Glutamatergic neuron (in vitro differentiated cells): ENCODE measurements around the gene FOXO3. TPM values are rescaled to one million over a fixed set of nuclear protein-coding genes. Genes with fewer than 3 reads are reported as not detected.
"Not testable (repeated sequence)": the region's sequence is repeated elsewhere in the genome, so short reads cannot be mapped to it uniquely, and the experiment has no call there.

ENCODE experiments used
- DNase-seq: peaks from one replicate; pipeline ENCODE4 v3.0.0; 2022
- H3K27ac Mint-ChIP-seq: one replicate; pipeline ENCODE4 v1.8.0; 2020; ENCODE audit warnings: mild to moderate bottlenecking, mixed read lengths, inconsistent platforms; ENCODE audit not compliant: unreplicated experiment
- H3K27me3 Mint-ChIP-seq: one replicate; pipeline ENCODE4 v1.8.0; 2020; ENCODE audit warnings: mild to moderate bottlenecking, moderate library complexity, mixed read lengths, inconsistent platforms; ENCODE audit not compliant: unreplicated experiment
- H3K36me3 Mint-ChIP-seq: one replicate; pipeline ENCODE4 v1.8.0; 2020; ENCODE audit warnings: mild to moderate bottlenecking, mixed read lengths, inconsistent platforms; ENCODE audit not compliant: unreplicated experiment
- H3K4me1 Mint-ChIP-seq: one replicate; pipeline ENCODE4 v1.8.0; 2020; ENCODE audit warnings: mild to moderate bottlenecking, low read depth, mixed read lengths, inconsistent platforms; ENCODE audit not compliant: unreplicated experiment
- H3K4me3 Mint-ChIP-seq: one replicate; pipeline ENCODE4 v1.8.0; 2020; ENCODE audit warnings: mild to moderate bottlenecking, mixed read lengths, inconsistent platforms; ENCODE audit not compliant: unreplicated experiment
- H3K9me3 Mint-ChIP-seq: one replicate; pipeline ENCODE4 v1.8.0; 2020; ENCODE audit warnings: mild to moderate bottlenecking, moderate library complexity, mixed read lengths, inconsistent platforms; ENCODE audit not compliant: unreplicated experiment
- total RNA-seq: library from RNA; stranded (reverse); fragmentation: NEBNext Ultra II Directional; extraction: Animal tissue kit (Norgen Biotek cat#: 25700); gene quantifications from one replicate; pipeline ENCODE4 v1.2.1, GENCODE V29; 2021; ENCODE audit not compliant: unreplicated experiment
- TF ChIP-seq, protein P1 (sequence below): fragments of 200-600 bp; sonication (generic); IDR thresholded peaks from one replicate; pipeline ENCODE4 v1.5.0; 2021; ENCODE audit not compliant: partially characterized antibody, unreplicated experiment

The FOXO3 gene
- total RNA-seq, 1 donor from 2014 or later = 30.3 TPM

DNA sequence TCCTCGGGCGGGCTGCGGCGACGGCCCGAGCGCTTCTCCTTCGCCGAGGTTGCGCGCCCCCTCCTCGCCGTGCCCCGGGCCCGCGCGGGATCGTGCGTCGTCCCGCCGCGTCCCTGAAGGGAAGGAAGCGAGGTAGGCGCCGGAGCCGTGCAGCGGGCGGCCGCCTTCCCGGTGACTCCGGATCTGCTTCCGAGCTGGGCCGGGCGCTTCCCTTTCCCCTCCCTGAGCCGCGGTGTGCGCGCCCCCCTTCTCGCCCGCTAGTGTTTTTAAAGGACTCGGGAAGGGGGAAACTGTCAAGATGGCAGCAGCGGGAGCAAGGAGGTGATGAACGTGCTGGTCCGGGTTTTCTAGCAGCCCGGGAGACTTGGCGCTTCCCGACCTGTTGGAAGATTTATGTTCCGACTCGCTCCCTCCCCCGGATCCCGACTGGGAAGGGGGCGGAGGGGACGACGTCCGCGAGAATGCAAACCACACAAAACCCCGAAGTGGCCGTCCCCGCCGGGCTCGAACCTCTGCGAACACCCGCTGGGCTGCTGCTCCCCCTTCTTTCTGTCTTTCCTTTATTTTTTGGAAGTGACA, 744 bp upstream of the FOXO3 start:
- DNase-seq = peak; percentile 73
- peak overlapping the region; percentile 85 for H3K4me3 Mint-ChIP-seq
- H3K4me1 Mint-ChIP-seq = peaks cover 21% of the 10 kb centered on the region
- H3K36me3 Mint-ChIP-seq = peaks cover 7% of the 10 kb centered on the region
- H3K27me3 Mint-ChIP-seq = peaks cover 24% of the 10 kb centered on the region
- TF ChIP-seq, protein P1, sequence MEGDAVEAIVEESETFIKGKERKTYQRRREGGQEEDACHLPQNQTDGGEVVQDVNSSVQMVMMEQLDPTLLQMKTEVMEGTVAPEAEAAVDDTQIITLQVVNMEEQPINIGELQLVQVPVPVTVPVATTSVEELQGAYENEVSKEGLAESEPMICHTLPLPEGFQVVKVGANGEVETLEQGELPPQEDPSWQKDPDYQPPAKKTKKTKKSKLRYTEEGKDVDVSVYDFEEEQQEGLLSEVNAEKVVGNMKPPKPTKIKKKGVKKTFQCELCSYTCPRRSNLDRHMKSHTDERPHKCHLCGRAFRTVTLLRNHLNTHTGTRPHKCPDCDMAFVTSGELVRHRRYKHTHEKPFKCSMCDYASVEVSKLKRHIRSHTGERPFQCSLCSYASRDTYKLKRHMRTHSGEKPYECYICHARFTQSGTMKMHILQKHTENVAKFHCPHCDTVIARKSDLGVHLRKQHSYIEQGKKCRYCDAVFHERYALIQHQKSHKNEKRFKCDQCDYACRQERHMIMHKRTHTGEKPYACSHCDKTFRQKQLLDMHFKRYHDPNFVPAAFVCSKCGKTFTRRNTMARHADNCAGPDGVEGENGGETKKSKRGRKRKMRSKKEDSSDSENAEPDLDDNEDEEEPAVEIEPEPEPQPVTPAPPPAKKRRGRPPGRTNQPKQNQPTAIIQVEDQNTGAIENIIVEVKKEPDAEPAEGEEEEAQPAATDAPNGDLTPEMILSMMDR = no peak
- peak overlapping the region; percentile 66 for H3K27ac Mint-ChIP-seq
- peaks cover 18% of the 10 kb centered on the region for H3K9me3 Mint-ChIP-seq

DNA sequence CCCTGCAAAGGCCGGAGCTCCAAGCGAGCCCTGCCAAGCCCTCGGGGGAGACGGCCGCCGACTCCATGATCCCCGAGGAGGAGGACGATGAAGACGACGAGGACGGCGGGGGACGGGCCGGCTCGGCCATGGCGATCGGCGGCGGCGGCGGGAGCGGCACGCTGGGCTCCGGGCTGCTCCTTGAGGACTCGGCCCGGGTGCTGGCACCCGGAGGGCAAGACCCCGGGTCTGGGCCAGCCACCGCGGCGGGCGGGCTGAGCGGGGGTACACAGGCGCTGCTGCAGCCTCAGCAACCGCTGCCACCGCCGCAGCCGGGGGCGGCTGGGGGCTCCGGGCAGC, 561 bp downstream of the FOXO3 start:
- H3K4me3 Mint-ChIP-seq, H3K36me3 Mint-ChIP-seq, H3K27ac Mint-ChIP-seq: not testable (repeated sequence)
- Mint-ChIP-seq H3K4me1 (peaks cover 23% of the 10 kb centered on the region), H3K9me3 (peaks cover 18% of the 10 kb centered on the region), H3K27me3 (peaks cover 24% of the 10 kb centered on the region)
- peak; percentile 36 for DNase-seq

DNA sequence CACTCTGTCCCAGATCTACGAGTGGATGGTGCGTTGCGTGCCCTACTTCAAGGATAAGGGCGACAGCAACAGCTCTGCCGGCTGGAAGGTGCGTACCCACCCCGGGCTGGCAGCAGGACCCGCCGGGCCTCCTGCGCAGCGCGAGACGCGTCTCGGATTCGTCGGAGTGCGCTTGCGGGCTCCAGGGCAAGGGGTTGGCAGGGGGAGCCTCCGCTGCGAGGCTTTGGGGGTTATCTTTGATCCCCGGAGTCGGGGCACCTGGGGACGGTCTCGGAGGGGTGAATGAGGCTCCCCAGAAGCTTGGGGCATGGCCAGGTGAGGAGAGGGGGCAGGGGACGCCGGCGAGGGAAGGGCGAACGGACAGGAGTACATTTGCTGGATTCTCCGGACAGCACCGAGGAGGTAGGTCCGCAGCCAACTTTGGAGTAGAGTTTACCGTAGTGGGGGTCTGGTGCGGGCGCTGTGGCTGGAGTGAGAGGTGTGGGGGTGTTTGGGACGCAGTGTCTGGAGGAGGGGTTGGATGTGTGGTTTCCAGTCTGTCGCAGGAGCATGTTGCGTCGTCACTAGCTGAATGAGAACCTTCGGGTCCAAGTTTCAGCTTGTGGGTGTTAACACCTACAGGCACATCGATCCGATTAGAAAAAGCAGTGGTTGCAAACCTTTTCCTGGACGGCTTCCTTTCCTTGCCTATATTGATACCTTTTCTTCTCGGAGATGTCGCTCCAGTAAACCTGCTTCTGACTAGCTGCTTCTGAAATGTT, 1.2 kb downstream of the FOXO3 start:
- Mint-ChIP-seq H3K27ac (peak overlapping the region; percentile 73), H3K27me3 (peaks cover 20% of the 10 kb centered on the region), H3K36me3 (peaks cover 7% of the 10 kb centered on the region), H3K4me1 (peaks cover 19% of the 10 kb centered on the region), H3K9me3 (peaks cover 18% of the 10 kb centered on the region), H3K4me3 (peak overlapping the region; percentile 93)
- DNase-seq = peak; percentile 43
- TF ChIP-seq, protein P1 = no peak

DNA sequence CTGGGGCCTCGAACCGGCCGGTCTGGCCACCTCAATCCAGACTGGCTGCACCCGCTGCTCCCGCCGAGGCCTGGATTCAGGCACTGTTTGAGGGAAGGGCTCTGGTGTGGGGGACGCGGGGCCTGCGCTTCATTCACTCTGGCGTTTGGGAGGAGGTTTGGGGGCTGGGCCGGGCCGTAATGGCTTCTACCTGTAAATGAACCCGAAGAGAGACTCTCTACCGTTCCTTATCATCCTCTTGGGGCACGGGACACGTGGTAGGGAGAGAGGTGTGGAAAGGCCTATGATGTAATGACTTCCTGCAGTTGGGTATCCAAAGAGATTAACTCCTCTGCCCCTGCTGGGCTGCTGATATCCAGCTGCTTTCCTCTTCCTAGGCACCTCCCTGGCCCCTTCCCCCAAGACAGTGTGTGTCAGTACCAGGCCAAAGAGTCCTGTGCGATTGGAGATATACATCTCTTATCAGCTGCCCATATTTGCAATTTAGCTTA, 1.8 kb downstream of the FOXO3 start:
- DNase-seq = peak; percentile 49
- Mint-ChIP-seq H3K9me3 (peaks cover 18% of the 10 kb centered on the region), H3K27me3 (peaks cover 17% of the 10 kb centered on the region), H3K36me3 (peaks cover 7% of the 10 kb centered on the region), H3K4me3 (peak overlapping the region; percentile 93), H3K27ac (peak overlapping the region; percentile 73), H3K4me1 (peaks cover 16% of the 10 kb centered on the region)
- TF ChIP-seq, protein P1 = no peak

DNA sequence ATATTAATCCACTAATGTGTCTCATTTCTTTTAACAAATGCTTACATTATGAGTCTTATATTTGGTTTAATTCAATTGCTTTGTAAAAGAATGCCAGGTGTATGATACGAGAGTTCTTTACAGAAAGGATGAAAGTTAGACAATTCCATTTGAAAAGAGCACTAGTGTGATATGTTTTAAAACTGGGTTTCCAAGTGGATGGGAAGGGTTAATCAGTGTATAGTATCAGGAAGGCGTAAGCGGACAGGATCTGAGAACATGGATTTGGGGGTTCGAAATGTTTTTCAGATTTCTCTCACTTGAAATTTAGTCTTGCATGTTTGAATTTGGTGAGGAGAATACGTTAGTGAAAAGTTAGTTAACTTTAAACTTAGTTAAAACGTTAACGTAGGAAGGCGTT, 2.6 kb downstream of the FOXO3 start:
- peaks cover 16% of the 10 kb centered on the region for H3K4me1 Mint-ChIP-seq
- H3K36me3 Mint-ChIP-seq = peaks cover 7% of the 10 kb centered on the region
- TF ChIP-seq, protein P1 = no peak
- peaks cover 14% of the 10 kb centered on the region for H3K27me3 Mint-ChIP-seq
- H3K4me3 Mint-ChIP-seq = peak overlapping the region; percentile 93
- H3K9me3 Mint-ChIP-seq = peaks cover 18% of the 10 kb centered on the region
- DNase-seq = no peak
- no peak overlapping the region for H3K27ac Mint-ChIP-seq
